MG63 (cell line): Measurements from ENCODE around the gene ZNF750. TPM values are rescaled to one million over a fixed set of nuclear protein-coding genes. Genes with fewer than 3 reads are reported as not detected.

Experiments used
- DNase-seq: peaks from one replicate; pipeline ENCODE4 v3.0.0-alpha.2; 2020
- H3K27me3 ChIP-seq: fragments of 250-450 bp; sonication (Bioruptor Pico); 2 replicates; pipeline ENCODE4 v1.5.1; 2020; ENCODE audit warnings: mild to moderate bottlenecking, moderate library complexity
- H3K36me3 ChIP-seq: fragments of 250-450 bp; sonication (Bioruptor Pico); 2 replicates; pipeline ENCODE4 v1.5.1; 2020; ENCODE audit warnings: mild to moderate bottlenecking, moderate library complexity
- H3K4me3 ChIP-seq: fragments of 250-450 bp; sonication (Bioruptor Pico); 2 replicates; pipeline ENCODE4 v1.5.1; 2020; ENCODE audit warnings: mild to moderate bottlenecking, moderate library complexity
- H3K9me3 ChIP-seq: fragments of 250-450 bp; sonication (Bioruptor Pico); 2 replicates; pipeline ENCODE4 v1.5.1; 2020; ENCODE audit warnings: mild to moderate bottlenecking, moderate library complexity
- total RNA-seq: library from RNA; depleted of rRNA; stranded (reverse); fragments of >200 nt; shearing (Covaris generic); gene quantifications from 2 replicates; pipeline ENCODE4 v1.2.3, GENCODE V29; 2014; ENCODE audit warnings: low replicate concordance

ZNF750 gene
- total RNA-seq, 1 experiment from 2014 or later = not detected

DNA sequence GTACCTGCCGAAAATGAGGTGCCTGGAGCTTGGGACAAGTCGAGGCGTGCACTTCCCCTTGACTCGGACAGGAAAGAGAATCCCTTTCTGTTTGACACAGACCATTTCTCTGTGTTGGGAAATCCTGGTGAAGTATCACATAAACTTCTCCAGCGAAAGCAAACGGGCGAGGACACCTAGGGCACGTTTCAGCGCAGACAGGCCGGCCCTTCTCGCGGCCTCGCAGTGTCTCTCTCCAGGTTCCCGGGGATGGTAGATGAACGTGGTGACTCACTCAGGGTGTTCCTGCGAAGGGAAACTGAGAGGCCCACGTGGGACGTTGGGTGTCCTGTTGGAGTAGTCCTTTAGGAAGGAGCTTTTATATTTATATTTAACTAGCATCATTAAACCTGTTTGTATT lies 36.3 kb upstream of the ZNF750 start:
- Histone ChIP-seq H3K27me3 (no peaks in the 10 kb centered on the region), H3K4me3 (no peak overlapping the region), H3K9me3 (no peaks in the 10 kb centered on the region), H3K36me3 (peaks cover 11% of the 10 kb centered on the region)
- DNase-seq = peak; percentile 24

DNA sequence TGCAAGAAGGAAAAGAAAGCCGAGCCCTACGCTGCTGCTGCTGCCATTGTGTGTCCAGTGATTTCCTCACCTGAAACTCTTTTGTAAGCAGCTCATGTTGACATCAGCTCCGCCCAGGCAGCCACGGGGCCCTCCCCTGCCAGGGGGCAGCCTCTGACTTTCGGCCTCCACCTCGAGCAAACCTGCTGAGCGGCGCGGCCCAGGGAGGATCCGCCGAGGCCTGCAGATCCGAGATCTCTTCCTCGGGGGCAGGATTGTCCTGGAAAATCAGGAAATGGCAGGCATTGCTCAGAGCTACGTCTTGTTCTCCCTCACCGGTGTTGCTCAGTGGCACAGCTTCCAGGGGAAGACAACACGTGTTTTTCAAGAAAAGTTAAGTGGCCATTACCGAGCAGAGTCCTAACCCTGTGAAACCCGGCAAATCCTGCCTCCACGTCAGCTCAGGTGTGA lies 35.6 kb upstream of the ZNF750 start:
- no peak for DNase-seq
- no peaks in the 10 kb centered on the region for H3K9me3 ChIP-seq
- H3K27me3 ChIP-seq = no peaks in the 10 kb centered on the region
- H3K4me3 ChIP-seq = no peak overlapping the region
- H3K36me3 ChIP-seq = peaks cover 16% of the 10 kb centered on the region

DNA sequence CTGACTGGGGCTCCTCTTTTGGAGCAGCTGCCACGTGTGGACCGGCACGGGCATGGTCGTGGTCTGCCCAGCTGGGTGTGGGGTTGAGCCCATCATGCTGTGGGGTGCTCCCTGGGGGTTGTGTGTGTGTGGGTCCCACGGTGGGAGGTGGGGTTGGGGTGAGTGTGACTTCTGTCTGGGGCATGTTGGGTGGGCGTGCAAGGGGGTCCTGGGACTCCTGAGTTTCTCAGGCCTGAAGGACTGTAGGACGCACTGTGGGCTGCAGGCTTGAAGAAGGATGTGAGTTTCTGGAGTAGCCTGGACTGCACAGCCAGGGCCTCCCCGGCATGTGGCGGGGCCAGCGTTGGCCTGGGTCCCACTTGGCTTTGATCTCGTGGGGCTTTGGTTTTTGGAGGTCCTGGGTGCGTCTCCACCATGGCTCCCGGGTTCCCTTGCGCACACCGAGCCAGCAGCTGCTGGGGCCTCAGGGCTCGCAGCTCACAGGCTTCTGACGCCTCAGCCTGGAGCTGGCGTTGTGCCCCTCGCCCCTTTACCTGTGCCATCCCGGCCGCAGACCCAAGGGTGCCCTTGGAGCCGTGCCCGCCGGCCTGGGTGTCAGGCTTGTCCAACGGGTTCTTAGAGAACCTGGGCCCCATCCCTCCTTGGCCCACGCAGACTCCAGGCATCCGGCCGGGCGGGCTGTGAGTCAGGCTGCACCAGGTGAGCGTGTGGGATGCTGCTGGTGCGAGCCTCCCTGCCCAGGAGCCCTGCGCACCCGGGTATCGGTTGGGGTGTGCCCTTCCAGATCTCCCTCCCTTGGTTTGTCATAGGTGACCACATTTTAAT lies 34.4 kb upstream of the ZNF750 start:
- peaks cover 18% of the 10 kb centered on the region for H3K36me3 ChIP-seq
- H3K4me3 ChIP-seq = no peak overlapping the region
- DNase-seq = no peak
- no peaks in the 10 kb centered on the region for H3K27me3 ChIP-seq
- no peaks in the 10 kb centered on the region for H3K9me3 ChIP-seq

DNA sequence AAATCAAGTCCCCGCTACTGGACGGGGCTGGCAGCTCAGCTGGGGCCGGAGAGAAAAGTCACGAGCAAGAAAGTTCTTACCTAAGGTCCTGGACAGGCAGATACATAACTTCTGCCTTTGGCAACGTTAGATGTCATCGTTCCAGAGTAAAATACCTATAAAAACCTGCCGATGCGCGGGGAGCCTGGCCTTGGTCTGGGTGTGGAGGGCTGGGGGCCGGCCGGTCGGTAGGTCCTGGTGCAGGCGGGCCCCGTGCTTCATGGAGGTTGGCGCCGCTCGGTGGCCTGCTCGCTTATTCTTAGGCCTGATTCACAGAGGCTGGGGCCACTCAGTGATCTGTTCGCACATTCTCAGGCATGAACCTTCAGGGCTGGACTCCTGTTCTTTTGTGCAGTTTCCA lies 33.7 kb upstream of the ZNF750 start:
- no peak for DNase-seq
- H3K4me3 ChIP-seq = no peak overlapping the region
- peaks cover 17% of the 10 kb centered on the region for H3K36me3 ChIP-seq
- H3K9me3 ChIP-seq = no peaks in the 10 kb centered on the region
- H3K27me3 ChIP-seq = no peaks in the 10 kb centered on the region

DNA sequence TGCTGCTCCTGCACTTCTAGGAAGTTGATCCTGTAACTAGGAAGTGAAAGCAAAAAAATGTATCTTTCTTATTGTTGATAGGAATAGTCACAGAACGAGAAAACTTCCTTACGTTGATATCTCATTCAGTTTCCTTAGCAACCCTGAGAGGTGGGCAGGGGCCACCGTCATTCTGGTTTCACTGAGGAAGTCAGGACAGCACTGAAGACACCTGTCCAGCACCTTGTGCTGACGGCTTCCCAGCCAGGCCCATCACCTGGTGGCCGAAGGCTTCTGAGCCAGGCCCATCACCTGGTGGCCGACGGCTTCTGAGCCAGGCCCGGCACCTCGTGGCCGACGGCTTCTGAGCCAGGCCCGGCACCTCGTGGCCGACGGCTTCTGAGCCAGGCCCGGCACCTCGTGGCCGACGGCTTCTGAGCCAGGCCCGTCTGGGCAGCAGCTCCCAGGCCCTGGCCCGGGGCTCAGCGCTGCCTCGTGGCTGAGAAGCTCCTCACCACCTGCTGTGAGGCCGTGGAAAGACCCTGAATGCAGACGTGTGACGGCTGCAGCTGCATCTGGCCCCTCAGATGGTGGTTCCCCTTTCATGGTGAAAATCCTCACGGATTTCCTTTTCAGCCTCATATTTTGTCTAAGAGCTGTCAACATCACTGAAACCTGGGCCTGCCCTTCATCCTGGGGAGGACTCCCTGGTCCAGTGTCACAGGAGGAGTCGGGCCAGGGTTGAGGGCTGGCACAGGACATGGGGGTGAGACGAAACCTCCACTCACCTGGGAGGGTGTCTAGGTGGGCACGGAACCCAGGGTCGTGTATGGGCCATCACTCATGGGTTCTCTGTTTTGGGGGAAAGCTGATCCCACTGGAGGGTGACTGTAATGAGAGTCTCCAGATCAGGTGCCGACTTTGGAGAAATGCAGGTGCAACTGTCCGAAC lies 33.0 kb upstream of the ZNF750 start:
- peaks cover 15% of the 10 kb centered on the region; the same call in 1 of the 2 replicates for H3K36me3 ChIP-seq
- no peaks in the 10 kb centered on the region for H3K27me3 ChIP-seq
- H3K4me3 ChIP-seq = no peak overlapping the region
- H3K9me3 ChIP-seq = no peaks in the 10 kb centered on the region
- DNase-seq = no peak

DNA sequence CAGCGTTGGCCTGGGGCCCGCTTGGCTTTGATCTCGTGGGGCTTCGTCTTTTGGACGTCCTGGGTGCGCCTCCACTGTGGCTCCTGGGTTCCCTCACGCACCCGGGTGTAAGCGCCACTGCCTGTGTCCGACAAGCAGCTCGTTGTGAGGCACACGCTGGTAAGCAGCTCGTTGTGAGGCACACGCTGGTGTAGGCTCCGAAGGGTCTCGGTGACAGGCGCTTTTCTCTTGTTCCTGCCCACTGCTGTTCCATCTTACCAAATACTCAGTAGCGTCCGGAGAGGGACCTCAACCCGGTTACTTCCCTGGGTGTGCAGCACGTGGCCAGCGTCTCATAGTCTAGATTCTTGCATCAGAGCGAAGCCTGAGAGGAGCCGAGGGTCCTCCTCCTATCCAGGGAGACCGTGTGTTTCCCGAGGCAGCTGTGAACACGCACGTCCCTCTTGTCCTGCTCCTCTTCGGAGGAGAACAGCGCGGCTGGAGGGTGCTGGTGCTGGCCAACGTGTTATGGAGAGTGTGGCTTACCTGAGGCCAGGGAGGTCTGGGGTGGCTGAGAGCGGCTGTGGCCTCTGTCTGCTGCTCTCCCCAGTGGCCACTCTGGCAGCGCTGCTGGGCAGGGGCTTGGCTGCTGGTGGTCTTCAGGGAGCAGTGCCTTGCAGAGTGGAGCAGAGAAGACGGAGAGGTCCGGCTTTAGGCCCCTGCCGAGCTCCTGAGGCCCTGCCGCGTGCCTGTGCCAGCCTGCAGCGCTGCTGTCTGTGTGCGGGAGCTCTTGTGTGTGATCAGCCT lies 32.1 kb upstream of the ZNF750 start:
- H3K36me3 ChIP-seq = peaks cover 15% of the 10 kb centered on the region; the same call in 1 of the 2 replicates
- no peak overlapping the region for H3K4me3 ChIP-seq
- DNase-seq = no peak
- no peaks in the 10 kb centered on the region for H3K9me3 ChIP-seq
- no peaks in the 10 kb centered on the region for H3K27me3 ChIP-seq

DNA sequence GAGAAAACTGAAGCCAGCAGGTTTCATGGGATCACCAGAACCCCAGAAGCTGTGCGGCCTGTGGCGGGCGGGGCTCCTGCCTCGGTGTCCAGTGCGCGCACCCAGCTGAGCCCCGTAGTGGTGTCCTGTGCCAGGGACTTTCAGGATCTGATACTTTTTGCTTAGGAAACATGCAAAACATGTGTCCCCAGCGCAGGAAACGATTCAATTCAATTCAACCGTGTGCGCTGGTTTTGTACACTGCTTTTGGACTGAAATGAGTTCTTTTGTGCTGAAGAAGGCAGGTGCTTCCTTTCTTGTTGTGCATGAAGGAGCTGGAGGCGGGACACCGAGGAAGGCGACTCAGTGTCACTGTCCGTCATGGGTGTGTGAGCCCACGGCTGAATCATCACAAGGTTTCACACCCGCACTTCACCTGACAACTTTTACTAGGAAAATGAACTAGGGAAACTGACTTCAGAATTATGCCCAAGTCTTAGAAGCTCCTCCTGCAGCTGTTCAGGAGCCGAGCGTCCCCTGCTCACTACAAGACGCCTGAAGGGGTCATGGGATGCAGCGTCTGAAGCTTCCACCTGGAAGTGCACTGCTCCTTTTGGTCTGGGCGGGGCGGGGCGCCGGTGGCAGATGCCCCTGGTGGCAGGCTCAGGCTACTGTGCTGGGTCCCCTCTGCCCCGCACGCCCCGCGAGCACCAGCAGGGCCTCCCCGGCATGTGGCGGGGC lies 31.4 kb upstream of the ZNF750 start:
- H3K4me3 ChIP-seq = no peak overlapping the region
- peaks cover 15% of the 10 kb centered on the region; the same call in 1 of the 2 replicates for H3K36me3 ChIP-seq
- no peak for DNase-seq
- H3K27me3 ChIP-seq = no peaks in the 10 kb centered on the region
- H3K9me3 ChIP-seq = no peaks in the 10 kb centered on the region

DNA sequence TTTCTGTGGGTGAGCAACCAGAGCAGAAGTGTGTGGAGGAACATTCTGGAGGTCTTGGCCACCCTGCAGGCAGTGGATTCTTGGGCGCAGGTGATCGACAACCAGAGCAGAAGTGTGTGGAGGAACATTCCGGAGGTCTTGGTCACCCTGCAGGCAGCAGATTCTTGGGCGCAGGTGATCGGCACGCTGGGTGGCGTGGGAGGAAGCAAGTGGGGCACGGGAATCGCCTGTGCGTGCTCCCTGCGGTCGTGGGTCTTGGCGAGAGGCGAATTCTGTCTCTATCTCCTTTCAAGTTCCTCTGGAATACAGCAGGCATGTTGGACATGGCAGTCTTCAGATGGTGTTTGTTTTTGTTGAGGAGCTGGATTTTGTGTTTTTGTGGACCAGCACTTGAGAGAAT lies 30.7 kb upstream of the ZNF750 start:
- no peak for DNase-seq
- no peaks in the 10 kb centered on the region for H3K9me3 ChIP-seq
- peaks cover 15% of the 10 kb centered on the region; the same call in 1 of the 2 replicates for H3K36me3 ChIP-seq
- no peak overlapping the region for H3K4me3 ChIP-seq
- H3K27me3 ChIP-seq = no peaks in the 10 kb centered on the region

DNA sequence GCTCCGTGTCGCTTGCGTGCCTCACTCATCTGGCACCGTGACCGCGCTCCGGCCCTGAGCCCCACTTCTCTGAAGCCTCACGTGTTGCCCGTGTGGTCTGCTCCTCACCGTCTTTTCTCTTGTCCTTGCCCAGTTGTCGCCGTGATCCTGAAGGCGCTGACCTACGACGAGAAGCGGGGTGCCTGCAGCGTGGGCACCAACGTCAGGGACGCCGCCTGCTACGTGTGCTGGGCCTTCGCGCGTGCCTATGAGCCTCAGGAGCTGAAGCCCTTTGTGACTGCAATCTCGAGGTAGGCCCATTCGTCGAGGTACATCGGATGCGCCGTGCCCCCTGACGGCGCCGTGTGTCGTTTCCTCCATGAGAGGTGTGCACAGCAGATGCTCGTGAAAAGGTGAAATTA lies 30.3 kb upstream of the ZNF750 start:
- H3K36me3 ChIP-seq = peaks cover 15% of the 10 kb centered on the region; the same call in 1 of the 2 replicates
- no peaks in the 10 kb centered on the region for H3K27me3 ChIP-seq
- no peak for DNase-seq
- H3K4me3 ChIP-seq = no peak overlapping the region
- no peaks in the 10 kb centered on the region for H3K9me3 ChIP-seq

DNA sequence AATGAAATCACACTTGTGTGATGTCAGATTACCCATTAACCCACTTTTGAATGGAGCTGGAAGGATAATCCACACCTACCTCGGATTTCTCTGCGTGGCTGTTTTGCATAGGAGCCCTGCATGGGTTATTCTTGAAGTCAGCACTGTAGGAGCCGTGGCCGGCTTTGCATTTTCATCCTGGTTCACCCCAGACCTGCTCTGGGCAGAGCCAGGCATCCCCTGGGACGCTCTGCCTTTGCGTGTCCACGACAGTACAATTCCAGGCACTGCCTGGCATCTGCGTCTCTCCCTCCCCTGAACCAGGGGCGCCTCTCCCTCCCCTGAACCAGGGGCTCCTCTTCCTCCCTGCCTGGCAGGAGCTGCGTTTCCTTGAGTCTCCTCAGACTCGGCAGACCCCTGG lies 29.7 kb upstream of the ZNF750 start:
- H3K27me3 ChIP-seq = no peaks in the 10 kb centered on the region
- no peak overlapping the region for H3K4me3 ChIP-seq
- no peaks in the 10 kb centered on the region for H3K9me3 ChIP-seq
- no peak for DNase-seq
- peaks cover 15% of the 10 kb centered on the region; the same call in 1 of the 2 replicates for H3K36me3 ChIP-seq

DNA sequence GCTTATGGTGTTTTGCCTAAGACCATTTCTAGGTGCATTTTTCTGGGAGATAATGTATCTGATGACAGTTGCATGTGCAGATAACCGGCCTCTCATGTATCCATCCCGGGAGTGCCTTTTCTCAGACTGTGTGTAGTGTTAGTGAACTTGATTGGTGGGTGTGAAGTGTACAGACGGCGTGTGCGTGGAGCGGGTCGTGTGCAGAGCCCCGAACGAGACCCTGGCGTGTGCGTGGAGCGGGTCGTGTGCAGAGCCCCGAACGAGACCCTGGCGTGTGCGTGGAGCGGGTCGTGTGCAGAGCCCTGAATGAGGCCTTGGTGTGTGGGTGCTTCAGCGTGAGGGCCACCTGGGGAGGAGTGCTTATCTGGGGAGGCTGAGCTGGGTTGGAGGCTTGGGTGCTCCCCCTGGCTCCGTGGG lies 28.9 kb upstream of the ZNF750 start:
- no peaks in the 10 kb centered on the region for H3K9me3 ChIP-seq
- H3K27me3 ChIP-seq = no peaks in the 10 kb centered on the region
- H3K4me3 ChIP-seq = no peak overlapping the region
- DNase-seq = no peak
- peaks cover 15% of the 10 kb centered on the region; the same call in 1 of the 2 replicates for H3K36me3 ChIP-seq

DNA sequence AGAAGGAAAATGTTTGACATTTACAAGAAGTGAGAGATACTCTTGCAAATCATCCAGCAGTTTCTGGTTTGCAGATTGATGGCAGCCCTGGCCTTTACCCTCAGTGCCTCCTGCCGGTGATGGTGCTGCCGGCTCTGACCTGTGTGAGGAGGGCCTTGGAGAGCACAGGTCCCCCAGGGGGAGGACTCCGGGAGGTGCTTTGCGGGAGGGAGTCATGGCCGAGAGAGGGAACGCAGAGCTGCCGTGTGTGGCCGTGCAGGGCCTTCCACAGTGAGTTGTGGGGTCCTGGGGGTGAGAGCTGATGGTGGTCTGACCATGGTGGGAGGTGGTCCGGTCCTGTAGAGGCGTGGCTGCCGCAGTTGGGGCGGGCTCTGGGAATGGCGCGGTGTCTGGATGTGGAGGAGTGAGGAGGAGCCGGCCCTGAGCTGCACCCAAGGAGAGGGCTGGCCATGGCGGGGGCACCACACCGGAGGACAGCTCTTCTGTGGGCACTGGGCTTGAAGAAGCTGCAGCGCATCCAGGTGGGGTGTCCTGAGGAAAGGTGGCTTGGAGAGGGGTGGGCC lies 28.0 kb upstream of the ZNF750 start:
- no peak for DNase-seq
- no peaks in the 10 kb centered on the region for H3K9me3 ChIP-seq
- peaks cover 18% of the 10 kb centered on the region for H3K36me3 ChIP-seq

DNA sequence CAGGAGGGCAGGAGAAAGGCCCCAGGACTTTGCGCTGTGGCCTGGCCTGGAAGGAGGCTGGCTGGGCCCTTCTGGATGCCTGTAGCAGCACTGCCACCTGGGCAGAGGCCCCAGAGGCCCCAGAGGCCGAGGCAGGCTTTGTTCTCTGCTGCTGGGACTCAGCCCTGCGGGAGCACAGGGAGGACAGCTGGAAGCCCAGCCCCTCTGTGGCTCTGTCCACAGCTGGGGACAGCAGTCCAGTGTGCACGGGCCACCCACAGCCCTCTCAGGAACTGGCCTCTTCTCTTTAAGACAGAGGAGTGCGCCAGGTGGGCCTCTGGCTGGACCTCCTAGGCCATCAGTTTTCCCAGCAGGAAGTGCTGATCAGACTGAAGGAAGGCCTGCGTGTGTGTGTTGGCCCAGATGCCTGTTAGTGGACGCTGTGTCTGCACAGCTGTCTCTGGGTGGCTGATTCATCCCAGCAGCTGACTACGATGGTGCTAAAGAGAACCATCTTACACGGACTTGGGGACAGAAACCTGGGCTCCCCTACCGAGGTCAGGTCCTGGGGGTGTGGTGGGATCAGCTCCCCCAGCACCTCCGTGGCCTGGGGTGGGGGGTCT lies 26.9 kb upstream of the ZNF750 start:
- Histone ChIP-seq H3K9me3 (no peaks in the 10 kb centered on the region), H3K27me3 (no peaks in the 10 kb centered on the region), H3K36me3 (peaks cover 15% of the 10 kb centered on the region), H3K4me3 (no peak overlapping the region)
- DNase-seq = peak; percentile 81

More for the DNA sequence above, 28.0 kb upstream of the ZNF750 start:
- Histone ChIP-seq H3K4me3 (no peak overlapping the region), H3K27me3 (no peaks in the 10 kb centered on the region)

DNA sequence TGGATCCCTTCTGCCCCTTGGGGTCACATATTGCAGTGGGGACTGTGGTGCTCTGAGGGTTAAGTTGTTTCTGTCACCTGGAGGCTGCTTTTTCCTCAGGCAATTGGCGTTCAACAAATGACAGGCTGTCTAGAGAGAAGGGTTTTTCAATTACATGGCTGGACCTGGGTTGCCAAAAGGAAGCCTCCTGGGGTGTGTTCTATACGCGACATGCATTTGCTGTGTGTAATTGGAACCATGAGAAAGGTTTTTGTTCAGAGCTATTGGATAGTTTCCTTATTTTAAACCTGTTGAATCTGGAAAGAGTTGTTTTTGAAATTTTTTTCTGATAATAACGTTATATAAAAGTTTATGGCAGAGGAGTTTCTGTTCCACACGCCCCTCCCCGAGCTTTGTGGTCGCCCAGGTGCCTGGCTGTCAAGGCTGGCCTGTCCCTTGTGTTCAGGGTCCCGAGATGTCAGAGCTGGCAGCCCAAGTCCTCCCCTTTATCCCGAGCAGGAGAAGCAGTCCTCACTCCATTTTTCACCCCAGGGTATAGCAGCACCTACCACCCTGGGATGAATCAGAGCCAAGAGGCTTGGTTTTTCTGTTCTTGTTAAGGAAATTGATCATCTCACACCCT lies 26.1 kb upstream of the ZNF750 start:
- DNase-seq = no peak
- Histone ChIP-seq H3K27me3 (no peaks in the 10 kb centered on the region), H3K4me3 (no peak overlapping the region)

DNA sequence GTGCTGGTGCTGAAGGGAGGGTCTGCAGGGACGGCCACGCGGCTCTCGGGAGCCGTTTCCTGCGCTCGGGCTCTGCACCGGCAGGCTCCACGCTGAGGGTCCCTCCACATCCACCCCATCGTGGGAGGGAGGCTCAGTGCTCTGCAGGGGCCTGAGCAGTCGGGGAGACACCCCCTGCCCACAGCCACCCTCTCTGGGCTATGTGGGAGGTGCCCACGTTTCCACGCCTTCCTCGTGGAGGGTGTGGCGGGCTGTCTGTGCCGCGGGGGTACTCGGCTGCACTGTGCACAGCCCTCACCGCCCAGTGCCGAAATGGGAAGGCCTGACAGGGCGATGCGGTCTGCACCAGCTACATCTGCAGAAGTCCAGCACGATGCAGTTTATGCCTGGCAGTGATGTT lies 25.5 kb upstream of the ZNF750 start:
- no peaks in the 10 kb centered on the region for H3K9me3 ChIP-seq
- H3K36me3 ChIP-seq = peaks cover 3% of the 10 kb centered on the region
- H3K4me3 ChIP-seq = no peak overlapping the region
- H3K27me3 ChIP-seq = no peaks in the 10 kb centered on the region
- DNase-seq = no peak

More for the DNA sequence above, 26.1 kb upstream of the ZNF750 start:
- Histone ChIP-seq H3K9me3 (no peaks in the 10 kb centered on the region), H3K36me3 (peaks cover 9% of the 10 kb centered on the region)
